Panc1 (cell line): Measurements from ENCODE around the gene AGBL5.

Experiments
- POLR2AphosphoS5 ChIP-seq: IDR thresholded peaks from 2 replicates; pipeline ENCODE4 v1.6.1; 2012; ENCODE audit warnings: mild to moderate bottlenecking, low read depth, low read length, moderate library complexity
- TCF7L2 ChIP-seq: IDR thresholded peaks from 2 replicates; pipeline ENCODE4 v1.6.1; 2011; ENCODE audit warnings: mild to moderate bottlenecking, low read depth, low read length, inconsistent platforms
- TF ChIP-seq, protein P1 (sequence below): fragments of 450-650 bp; IDR thresholded peaks from 2 replicates; pipeline ENCODE4 v1.5.1; 2017; ENCODE audit warnings: mild to moderate bottlenecking
- TF ChIP-seq, protein P2 (sequence below), 2 experiments: IDR thresholded peaks; 2 replicates each; pipeline ENCODE4 v1.6.1; 2011 to 2012; ENCODE audit warnings: low read depth in 2 of 2, control low read depth in 1 of 2, low read length in 1 of 2, mild to moderate bottlenecking in 1 of 2, moderate library complexity in 1 of 2; ENCODE audit not compliant: insufficient read depth in 1 of 2

DNA sequence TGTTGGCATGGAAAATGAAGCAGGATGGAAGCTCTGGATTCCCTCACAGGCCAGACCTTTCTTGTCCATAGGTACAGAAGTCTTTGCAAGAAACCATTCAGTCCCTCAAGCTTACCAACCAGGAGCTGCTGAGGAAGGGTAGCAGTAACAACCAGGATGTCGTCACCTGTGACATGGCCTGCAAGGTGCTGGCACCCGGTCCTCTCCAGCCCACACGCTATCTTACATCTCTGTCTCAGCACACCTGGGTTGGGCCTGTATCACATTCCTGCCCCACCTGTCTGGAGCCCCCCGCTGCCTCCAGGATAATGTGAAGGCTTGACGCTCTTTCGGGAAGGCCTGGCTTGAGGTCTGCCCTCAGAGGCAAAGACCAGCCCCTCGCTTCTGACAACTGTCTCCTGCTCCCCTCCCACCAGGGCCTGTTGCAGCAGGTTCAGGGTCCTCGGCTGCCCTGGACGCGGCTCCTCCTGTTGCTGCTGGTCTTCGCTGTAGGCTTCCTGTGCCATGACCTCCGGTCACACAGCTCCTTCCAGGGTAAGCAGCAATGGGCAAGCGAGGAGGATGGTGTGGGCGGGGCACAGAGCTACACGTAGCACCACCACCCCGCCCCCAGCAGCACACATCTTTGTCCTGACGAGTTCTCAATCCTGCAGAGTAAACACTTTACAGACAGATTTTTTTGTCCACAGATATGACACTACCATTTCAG is 12.7 kb upstream of the AGBL5 start:
- TF ChIP-seq, protein P1, sequence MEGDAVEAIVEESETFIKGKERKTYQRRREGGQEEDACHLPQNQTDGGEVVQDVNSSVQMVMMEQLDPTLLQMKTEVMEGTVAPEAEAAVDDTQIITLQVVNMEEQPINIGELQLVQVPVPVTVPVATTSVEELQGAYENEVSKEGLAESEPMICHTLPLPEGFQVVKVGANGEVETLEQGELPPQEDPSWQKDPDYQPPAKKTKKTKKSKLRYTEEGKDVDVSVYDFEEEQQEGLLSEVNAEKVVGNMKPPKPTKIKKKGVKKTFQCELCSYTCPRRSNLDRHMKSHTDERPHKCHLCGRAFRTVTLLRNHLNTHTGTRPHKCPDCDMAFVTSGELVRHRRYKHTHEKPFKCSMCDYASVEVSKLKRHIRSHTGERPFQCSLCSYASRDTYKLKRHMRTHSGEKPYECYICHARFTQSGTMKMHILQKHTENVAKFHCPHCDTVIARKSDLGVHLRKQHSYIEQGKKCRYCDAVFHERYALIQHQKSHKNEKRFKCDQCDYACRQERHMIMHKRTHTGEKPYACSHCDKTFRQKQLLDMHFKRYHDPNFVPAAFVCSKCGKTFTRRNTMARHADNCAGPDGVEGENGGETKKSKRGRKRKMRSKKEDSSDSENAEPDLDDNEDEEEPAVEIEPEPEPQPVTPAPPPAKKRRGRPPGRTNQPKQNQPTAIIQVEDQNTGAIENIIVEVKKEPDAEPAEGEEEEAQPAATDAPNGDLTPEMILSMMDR = no peak
- no peak for TF ChIP-seq POLR2AphosphoS5
- TF ChIP-seq, protein P2, sequence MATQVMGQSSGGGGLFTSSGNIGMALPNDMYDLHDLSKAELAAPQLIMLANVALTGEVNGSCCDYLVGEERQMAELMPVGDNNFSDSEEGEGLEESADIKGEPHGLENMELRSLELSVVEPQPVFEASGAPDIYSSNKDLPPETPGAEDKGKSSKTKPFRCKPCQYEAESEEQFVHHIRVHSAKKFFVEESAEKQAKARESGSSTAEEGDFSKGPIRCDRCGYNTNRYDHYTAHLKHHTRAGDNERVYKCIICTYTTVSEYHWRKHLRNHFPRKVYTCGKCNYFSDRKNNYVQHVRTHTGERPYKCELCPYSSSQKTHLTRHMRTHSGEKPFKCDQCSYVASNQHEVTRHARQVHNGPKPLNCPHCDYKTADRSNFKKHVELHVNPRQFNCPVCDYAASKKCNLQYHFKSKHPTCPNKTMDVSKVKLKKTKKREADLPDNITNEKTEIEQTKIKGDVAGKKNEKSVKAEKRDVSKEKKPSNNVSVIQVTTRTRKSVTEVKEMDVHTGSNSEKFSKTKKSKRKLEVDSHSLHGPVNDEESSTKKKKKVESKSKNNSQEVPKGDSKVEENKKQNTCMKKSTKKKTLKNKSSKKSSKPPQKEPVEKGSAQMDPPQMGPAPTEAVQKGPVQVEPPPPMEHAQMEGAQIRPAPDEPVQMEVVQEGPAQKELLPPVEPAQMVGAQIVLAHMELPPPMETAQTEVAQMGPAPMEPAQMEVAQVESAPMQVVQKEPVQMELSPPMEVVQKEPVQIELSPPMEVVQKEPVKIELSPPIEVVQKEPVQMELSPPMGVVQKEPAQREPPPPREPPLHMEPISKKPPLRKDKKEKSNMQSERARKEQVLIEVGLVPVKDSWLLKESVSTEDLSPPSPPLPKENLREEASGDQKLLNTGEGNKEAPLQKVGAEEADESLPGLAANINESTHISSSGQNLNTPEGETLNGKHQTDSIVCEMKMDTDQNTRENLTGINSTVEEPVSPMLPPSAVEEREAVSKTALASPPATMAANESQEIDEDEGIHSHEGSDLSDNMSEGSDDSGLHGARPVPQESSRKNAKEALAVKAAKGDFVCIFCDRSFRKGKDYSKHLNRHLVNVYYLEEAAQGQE (IDR thresholded peaks at IDR 0.05; ENCODE audit: insufficient read depth in 1 of 2, low read depth in 2 of 2, low read length in 1 of 2) = no peak
- no peak for TF ChIP-seq TCF7L2
